ENCODE data around the gene KAZN.

DNA sequence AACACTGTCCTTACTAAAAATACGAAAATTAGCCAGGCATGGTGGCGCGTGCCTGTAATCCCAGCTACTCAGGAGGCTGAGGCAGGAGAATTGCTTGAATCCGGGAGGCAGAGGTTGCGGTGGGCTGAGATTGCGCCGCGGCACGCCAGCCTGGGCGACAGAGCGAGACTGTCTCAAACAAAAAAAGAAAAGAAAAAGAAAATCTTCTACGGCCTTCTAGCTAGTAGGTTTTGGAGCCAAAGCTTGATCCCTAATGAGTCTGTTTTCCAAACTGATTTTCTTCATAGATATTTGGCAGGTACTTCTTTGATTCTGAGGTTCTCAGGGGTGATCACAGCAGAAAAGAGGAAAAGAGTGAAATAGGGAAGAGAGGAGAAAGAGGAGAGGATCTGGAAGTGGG is 372.7 kb downstream of the KAZN start:
- TF ChIP-seq, protein P1, sequence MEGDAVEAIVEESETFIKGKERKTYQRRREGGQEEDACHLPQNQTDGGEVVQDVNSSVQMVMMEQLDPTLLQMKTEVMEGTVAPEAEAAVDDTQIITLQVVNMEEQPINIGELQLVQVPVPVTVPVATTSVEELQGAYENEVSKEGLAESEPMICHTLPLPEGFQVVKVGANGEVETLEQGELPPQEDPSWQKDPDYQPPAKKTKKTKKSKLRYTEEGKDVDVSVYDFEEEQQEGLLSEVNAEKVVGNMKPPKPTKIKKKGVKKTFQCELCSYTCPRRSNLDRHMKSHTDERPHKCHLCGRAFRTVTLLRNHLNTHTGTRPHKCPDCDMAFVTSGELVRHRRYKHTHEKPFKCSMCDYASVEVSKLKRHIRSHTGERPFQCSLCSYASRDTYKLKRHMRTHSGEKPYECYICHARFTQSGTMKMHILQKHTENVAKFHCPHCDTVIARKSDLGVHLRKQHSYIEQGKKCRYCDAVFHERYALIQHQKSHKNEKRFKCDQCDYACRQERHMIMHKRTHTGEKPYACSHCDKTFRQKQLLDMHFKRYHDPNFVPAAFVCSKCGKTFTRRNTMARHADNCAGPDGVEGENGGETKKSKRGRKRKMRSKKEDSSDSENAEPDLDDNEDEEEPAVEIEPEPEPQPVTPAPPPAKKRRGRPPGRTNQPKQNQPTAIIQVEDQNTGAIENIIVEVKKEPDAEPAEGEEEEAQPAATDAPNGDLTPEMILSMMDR (IDR thresholded peaks at IDR 0.05; ENCODE audit: poor library complexity) = no peak
- TF ChIP-seq EZH2 (IDR thresholded peaks at IDR 0.05; ENCODE audit: borderline replicate concordance) = no peak
